ENCODE measurements around the gene PRKCH.

PRKCH gene

DNA sequence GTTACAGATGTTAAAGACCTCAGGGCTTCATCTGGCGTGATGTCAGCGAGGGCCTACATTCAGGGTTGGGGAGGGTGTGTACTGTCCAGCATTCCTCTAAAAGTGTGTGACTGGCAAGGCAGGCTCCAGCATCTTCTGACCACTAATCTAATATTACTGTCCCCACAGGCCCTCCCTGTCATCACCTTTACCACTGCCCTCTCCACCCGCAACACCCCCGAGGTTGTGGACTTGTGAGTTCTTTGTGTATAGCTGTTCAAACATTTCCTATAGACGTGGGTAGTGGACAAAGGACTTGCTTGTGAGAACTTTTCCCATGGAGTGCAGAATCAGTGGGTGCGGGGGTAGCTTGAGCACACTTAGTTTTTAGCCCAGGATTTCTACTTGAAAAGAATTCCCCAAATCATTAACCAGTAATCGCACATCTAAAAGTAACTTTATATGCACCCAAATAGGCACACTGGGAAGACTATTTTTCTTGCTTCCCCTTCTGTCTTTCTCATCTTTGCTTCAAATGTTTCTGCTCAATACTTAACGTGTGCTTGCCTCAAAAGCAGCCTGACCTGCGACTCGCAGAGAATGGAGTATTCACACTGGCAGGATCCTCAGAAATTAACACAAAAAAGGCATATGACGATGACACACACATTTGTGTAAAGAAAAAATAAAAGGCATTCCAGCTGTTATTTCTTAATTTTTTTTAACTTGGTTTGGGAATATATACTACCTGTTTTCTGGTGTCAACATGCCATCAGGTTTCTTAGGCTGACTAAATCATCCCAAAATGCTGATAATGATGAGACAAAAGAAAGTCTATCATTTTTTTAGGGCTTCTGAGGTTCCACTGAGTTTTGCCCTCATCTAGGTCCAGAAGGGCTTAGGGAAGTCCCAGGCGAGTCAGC is 215.5 kb downstream of the PRKCH start:
- FAIRE-seq: no peak

DNA sequence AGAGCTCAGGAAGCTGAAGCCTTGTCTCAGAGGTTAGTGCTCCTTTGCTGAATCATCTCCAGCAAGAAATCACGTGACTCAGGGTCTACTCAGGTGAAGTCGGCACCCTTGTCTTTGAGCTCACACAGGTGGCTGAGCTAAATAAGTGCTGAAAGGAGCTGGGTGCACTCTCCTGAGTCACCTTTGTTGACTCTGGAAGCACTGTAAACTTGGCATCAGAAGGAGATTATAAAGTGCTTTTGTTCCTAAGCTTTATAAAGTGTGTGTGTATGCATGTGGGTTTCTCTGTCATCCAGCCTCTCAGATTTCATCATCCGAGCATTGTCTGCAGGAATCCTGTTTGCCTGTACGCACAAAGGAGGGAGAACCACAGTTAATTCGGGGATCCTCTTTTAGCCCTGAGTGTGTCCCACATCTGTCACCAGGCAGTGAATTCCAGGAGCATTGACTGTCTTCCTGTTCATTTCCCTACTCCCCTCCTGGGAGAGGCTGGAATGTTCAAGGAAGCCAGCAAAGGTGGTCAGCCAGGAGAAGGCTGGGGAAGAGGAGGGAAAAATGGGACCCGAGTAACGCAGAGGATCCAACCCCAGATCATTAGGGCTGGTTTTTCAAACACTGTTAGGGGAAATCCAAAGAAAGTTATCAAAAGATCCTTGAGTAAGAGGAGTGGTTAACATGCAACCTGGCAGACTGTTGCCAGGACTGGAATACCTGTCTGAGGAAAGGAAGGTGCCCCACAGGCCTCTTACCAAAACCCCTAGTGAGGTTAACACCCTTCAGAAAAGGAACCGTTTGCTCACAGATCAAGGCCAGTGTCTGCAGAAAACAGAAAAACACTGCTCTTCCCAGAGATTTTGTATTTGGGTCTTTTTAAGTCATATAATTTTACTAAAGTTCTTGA is 216.4 kb downstream of the PRKCH start:
- FAIRE-seq: no peak

DNA sequence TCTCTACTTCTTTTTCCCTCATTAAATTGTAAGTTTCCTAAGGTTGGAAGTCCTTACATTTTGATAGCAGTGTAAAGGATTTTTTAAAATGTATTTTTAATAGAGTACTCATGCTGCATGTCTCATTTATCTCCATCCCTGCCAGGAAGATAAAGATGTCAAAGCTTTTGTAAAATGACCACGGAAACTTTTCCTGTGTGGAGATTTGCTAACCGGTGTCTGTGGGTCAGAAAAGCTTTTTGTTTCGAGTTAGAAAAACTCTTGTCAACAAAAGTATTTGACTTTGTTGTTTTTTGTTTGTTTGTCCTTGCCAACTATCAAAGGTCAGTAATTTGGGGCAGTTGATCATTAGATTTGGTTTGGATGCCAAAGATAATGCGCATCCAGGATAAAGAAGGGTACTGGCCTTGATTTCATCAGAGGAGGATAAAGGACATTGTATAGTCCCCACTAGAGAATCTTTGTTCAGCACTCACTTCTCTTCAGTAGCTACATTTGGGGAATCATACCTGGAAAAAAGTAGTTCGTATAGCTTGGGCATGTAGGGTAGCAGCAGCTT is 217.2 kb downstream of the PRKCH start:
- no peak for FAIRE-seq

DNA sequence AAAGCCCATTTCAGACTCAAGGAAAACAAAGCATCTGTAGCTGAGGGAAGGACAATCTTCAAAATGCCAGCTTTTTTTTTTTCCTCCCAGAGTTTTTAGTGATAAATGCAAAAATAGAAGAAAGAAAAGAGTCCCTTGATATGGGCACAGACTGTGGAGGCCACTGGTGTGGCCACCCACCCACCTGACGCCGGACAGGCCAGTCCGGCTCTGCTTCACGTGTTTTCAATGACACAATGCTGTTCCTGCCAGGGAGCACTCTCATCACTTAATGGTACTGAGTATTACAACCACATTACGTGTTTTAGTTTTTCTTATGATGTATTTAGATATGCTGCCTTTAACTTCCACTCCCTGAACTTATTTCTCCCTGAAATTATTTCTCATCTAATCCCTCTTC is 218.3 kb downstream of the PRKCH start:
- no peak for FAIRE-seq

DNA sequence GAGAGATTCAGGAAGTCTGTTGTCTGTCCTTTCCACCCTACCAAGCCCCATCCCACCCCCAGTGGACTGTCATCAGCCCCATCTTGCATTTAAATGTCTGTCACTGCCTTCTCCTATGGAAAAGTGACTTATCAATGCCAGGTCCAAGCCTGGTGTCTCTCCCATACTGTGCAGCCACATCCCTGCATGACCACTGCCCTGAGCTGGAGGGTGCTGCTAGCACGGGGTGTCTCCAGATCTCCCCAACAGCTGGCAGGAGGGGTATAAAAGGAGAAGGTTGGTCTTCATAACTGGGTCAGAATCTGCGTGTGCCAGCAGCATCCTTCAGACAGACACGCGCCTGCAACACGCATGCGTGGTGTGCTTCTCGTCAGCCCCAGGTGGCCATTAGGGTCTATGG is 219.6 kb downstream of the PRKCH start:
- FAIRE-seq: no peak

DNA sequence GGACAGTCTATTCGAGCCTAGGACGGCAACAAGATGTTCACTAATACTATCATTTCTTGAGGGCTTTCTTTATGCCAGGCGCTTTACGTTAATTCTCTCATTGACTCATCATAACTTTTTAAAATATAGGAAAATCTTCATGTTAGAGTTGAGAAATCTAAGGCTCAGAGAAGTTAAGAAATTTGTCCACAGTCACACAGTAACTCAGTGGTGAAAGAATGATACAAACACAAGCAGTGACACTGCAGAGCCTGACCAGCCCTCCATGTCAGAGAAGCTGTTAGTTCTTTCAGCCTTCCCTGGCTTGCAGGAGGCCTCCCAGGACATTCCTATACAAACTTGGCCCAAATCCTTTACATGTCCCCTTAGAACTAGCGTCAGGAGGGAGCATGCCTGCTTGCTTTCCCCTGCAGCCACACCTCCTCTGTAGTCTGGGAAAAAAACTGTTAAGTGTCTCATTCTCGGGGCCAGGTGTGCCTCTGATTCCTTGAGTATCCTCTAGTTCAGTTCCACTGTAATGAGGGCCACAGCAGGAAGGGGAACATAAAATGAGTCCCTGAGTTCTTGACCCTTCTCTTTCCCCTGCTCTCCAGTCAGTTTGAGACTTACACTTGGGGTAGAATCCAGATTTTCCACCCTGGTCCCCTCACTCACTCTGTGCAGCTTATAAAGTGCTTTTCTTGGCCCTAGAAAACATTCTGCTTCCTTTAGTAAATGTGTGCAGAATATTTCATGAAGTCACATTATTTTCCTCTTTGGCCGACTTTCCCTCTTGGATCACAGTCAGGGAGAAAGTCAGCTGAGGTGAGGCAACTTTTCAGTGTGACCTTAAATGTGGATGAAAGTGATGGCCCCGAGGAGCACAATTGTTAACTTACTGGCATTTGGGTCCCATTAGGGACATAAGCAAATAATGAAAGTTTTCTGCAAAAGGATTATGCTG is 221.7 kb downstream of the PRKCH start:
- FAIRE-seq: no peak

DNA sequence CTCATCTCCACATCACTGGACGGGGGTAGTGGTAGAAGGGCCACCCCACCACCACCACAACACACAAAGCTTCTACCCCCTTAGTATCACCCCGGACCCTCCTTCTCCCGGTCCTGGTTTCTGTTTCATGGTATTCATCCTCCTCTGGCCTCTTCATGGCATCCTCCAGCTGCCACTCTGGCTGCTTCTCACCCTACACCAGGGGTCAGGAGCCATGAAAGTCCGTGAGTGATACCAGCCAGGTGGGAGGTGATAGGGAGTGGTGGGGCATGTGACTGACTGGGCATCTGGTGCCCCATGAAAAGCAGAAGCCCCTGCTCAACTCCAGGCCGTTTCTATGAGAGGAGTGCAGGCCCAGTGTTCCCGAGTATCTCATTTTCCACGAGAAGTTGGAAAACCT is 222.6 kb downstream of the PRKCH start:
- FAIRE-seq: no peak

DNA sequence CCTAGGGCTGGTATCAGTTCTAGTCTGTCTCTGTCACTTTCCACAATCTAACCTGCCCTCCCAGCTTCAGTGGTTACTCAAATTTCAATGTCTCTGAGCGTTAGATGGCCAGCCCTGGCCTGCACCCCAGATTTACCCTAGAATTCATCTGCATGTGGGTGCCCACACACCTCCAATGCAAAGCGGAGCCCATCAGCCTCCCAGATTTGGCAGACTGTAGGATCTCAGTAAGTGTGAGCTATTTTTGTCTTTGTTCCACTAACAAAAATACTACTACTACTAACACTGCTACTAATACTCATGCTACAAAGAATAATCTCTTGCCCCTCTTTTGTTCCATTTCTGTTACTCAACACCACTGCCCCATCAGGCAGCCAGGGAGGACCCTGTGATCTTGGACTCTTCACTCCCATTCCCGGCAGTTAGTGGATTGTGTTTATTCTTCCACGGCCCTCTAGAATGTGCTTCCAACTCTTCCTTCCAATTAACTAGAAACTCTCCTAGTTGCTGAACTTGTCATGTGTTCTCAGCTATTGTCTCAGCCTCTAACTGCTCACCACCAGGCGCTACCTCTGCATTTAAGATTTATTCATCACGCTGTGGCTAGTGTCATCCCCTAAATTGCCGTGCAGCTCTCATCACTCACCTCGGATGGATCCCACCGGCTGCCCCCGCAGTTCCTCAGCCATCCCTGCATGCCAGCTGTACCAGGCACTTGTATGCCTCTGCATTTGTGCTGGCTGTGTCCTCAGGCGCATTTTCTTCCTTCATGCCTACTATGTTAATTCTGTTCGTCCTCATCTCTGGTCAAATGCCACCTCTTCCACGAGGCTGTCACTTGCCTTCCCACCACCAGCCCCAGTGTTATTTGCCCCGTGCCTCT is 223.3 kb downstream of the PRKCH start:
- FAIRE-seq: no peak

DNA sequence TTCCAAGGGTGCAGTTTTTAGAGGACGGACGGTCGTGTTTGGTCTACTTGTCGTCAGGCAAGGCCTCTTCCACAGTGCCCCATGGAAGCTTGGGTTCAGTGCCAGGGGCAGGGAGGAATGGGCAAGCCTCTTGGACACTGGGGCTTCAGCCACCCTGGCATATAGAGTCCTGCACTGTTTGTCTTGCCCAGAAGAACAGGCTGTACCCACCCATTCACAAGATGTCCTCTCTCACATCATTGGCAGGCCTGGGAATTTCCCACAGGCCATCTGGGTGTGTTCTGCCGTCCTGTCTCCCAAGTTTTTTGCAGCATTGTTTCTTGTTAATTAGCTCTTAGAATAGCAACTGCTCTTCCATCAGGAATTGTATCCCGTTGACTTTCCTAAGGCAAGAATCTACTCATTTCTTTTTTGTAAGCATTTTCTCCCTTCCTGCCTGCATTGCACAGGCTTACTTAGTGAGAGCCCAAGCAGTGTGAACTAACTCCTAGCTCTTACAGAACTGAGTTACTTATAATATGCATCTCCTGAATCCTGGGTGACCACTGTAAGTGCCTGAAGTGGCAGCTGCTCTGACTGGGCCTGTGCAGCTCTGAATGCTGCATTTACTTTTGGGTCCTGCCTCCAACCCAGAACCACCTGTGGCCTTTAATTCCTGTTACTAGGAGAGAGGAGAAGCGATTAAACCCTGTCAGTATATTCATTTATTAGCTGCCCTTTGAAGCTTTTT is 224.5 kb downstream of the PRKCH start:
- no peak for FAIRE-seq

DNA sequence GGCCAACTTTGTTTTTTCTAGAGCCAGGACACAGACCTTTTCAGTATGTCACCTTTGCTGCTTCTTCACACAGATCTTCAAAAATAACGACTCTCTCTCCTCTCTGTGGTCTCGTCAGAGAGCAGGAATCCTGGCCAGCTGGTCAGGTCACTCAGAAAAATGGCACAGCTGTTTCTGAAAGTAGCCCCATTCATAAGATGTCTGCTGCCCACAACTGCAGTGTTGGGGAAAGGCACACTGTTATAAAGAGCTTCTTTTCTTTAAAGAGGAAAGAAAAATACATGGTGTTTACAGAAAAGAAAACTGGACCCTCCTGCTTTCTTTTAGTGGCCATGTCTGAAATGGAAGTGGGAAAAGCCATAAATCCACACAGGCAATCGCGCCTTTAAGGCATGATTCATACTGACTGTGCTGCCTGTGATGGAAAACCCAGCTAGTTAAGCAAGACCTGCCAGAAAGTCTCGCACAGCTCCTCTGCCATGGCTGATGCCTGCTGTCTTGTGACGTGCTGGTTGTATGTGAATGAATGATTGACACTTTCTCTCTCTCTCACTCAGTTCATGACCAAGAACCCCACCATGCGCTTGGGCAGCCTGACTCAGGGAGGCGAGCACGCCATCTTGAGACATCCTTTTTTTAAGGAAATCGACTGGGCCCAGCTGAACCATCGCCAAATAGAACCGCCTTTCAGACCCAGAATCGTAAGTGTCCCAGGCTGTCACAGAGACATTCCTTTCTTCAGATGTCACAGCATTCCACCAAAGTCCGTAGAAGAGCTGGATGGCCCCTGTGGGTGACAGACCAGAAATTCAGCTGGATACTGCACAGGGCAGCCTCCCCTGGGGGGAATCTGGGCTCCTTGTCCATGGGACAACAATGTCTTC is 226.0 kb downstream of the PRKCH start:
- FAIRE-seq: no peak

DNA sequence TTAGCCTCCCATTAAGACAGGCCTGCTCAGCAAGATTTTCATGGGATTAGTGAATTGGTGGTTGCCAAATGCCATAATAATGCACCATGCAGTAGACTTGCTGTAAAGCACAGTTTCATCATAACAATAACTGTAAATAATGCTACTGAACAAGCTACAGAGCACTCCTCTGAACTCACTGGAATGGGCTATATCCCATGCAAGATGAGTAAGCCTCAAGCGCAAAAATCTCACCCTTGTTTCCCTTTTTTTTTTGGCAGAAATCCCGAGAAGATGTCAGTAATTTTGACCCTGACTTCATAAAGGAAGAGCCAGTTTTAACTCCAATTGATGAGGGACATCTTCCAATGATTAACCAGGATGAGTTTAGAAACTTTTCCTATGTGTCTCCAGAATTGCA is 228.0 kb downstream of the PRKCH start:
- no peak for FAIRE-seq

DNA sequence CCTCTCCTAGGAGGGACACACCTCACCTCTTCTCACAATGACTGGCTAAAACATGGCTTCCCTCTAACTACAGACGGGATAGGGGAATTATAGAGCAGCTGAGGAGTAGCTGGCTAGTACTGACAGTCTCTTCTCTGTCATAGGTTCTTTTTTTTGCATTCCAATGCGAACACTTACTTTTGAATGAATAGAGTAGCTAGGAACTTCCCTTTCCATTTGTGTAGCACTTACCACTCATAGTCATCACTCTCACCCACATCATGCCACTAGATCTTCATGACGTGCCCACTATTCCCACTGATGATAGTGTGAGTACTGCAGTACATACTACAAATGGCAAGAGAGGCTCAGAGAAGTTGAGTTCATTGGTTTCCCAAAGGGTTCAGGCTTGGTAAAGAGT is 230.0 kb downstream of the PRKCH start:
- FAIRE-seq: no peak

DNA sequence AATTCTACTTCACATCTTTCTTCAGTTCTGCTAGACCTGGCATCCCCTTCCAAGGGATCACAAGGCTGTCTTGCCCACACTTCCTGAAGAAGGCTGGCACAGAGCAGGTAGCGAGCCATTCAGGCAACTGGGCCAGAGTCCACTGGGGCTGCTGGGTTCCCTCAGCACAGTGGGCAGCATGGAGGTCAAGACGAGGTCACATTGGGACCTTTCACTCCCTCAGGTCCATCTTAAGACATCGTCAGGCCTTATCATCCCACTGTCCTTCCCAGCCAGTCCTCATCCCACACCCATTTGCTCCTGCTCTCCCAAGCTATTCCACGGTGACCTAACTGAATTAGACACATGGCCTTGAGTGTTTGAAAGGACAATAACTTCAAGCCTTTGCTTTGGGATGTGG is 230.9 kb downstream of the PRKCH start:
- no peak for FAIRE-seq

DNA sequence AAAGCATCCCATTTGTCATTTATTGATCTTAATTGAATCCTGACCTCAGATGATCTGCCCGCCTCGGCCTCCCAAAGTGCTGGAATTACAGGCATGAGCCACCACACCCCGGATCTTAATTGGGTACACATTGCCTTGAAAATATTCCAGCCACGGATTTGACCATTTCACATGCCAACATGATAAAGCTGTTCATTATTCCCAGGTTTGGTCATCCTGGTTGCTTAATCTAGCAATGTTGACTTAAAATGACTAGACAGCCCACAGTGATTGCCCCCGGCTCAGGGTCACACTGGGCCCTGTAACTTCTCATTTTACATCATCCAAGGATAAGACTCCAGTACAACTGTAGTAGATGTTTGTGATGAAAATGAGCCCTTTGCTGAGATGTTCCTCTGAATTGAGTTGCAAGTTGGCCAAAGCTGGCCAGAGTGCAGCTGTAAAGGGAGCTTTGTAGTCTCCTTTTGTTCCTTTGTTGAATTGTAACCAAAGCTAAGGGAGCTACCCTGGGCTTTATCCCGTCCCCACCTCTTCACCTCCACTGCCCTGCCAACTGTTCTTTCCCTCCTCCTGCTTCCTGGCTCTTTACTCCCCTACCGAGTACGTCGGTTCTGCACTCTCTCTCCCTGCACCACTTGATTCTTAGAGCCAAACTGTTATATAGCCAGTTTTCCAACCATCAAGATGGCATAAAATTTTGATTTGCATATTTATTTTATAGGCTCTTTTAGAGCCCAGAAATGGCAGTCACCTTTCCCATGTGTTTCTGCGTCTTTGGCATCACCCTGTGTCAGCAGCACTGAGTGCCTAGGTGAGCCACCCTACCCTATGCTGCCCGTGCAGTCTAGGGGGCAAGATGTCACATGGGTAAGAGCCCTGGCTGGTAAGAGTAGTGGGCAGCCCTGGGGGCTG is 232.6 kb downstream of the PRKCH start:
- no peak for FAIRE-seq

DNA sequence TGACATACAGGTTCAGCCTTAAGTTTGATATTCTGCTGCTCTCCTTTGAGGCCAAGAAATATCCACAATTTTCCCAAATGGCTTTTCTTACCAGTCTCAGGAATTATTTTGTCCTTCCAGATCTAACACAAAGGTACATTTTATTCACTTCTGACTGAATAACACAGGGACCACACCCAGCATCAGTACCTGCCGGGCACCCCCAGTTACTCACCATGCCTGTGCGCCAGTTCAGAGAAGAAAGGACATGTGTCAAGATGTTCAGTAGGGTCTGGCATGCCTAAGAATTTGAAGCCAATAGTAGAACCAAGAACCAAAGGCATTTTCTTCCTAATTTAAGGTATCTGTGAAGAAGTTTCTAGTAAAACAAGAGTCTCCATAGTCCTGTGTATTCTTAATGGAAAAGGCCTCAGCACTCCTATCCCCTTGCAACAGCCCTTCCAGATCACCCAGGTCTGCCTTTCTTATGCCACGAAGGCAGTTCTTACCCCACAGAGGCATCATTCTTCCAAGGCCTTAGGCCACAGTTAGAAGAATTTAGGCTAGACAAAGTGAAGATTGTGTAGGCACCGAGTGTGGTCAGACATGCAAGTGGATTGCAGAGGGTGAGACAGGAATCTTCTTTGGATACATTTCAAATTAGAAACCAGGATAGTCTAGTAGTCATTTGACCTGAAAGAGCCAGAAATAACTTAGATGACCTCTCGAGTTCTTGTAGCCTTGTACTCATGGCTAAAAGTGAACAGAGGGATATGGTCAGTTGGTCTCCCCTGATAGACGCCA is 233.9 kb downstream of the PRKCH start:
- no peak for FAIRE-seq

DNA sequence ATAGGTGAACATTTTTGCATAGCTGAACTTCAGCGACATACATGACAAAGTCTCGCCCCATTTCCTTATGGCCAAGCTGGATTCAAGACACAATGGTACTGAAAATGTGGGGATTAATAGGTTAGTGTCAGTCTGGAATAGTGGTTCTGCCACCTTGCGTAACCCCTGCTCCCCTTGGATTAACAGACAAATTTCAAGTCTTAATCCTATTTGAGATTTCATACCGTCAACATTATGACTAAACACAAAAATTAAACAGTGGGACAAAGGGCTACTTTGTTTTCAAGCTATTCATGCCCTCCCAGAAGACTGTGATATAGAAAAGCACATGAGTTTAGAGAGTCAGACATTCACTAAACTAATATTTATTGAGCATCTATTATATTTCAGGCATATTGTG is 235.1 kb downstream of the PRKCH start:
- FAIRE-seq: no peak

DNA sequence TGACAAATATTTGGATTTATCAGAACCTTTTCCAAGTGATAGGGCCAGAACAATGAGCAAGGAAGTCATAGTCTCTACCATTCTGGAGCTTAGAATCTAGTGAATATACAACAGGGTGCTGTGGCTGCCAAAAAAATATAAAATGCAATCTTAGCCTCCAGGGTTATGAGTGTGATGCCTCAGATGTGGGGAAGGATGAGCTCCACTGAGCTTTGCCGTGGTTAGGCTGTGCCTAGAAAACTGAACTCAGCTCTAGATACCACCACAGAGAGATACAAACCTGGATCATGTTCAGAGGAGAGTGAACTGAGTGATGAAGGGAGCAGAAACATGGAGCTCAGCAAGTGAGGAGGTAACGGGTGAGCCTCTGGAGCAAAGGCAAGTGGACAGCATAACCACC is 235.9 kb downstream of the PRKCH start:
- no peak for FAIRE-seq

DNA sequence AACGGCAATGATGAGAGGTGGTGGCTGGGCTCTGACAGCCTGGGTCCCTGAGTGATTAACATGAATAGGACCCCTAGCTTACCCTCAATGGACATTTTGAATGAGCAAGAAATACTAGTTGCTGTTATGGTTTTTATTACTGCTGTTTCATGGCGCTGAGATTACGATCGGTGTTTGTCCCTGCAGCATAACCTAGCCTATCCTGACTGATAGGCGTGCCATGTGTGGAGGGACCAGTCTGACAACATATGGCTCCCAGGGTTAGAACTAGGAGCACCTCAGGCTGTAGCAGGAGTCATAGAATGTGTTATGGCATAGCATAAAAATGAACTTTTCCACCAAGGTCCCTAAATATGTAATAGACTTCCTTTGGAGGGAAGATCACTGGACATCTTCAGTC is 236.5 kb downstream of the PRKCH start:
- FAIRE-seq: no peak
